PC-3 (cell line): ENCODE measurements around the gene SCAMP3. TPM values are rescaled to one million over a fixed set of nuclear protein-coding genes. Genes with fewer than 3 reads are reported as not detected.
A peak's percentile ranks its signal among the peaks of the same experiment; 100 is the strongest.

Experiments
- ATAC-seq: fragments of 200-7000 bp; cut with Tn5 transposase; 2 replicates; pipeline ENCODE4 v1.9.1; 2020; ENCODE audit warnings: mild to moderate bottlenecking, moderate library complexity
- BruUV-seq: library from RNA; stranded (reverse); fragments of 400-500 nt; replicated peaks from 2 replicates; lab custom pipeline; 2021; lab: Mats Ljungman, UMichigan
- CTCF ChIA-PET: fragments of 300-600 bp; sonication (Branson Sonifier 250); formaldehyde crosslinking; loops from one replicate; lab custom pipeline; 2022; ENCODE audit warnings: antibody characterized with exemption; lab: Charles Lee
- POLR2A ChIA-PET: fragments of 300-600 bp; sonication (Branson Sonifier 250); formaldehyde crosslinking; loops from one replicate; lab custom pipeline; 2022; ENCODE audit warnings: antibody characterized with exemption; ENCODE audit not compliant: unreplicated experiment; lab: Charles Lee
- DNase-seq: peaks from one replicate; pipeline ENCODE4 v3.0.0-alpha.2; 2015
- H2AFZ ChIP-seq: fragments of 300-600 bp; sonication (generic); 2 replicates; pipeline ENCODE4 v1.6.0; 2016; ENCODE audit warnings: antibody characterized with exemption, low read length
- H3F3A ChIP-seq: fragments of 300-600 bp; sonication (generic); one replicate; pipeline ENCODE4 v1.6.0; 2017; ENCODE audit warnings: antibody characterized with exemption, low read length, control low read depth, mild to moderate bottlenecking; ENCODE audit not compliant: unreplicated experiment
- H3K27ac ChIP-seq: fragments of 300-600 bp; sonication (generic); 2 replicates; pipeline ENCODE4 v1.5.1; 2016; ENCODE audit warnings: mild to moderate bottlenecking, low read length
- H3K27me3 ChIP-seq: fragments of 300-600 bp; sonication (generic); 2 replicates; pipeline ENCODE4 v1.6.1; 2016; ENCODE audit warnings: low read length, mixed read lengths
- H3K36me3 ChIP-seq: fragments of 300-600 bp; sonication (generic); 2 replicates; pipeline ENCODE4 v1.6.1; 2016; ENCODE audit warnings: low read depth, mixed run types, low read length, mixed read lengths
- H3K4me1 ChIP-seq: fragments of 300-600 bp; sonication (generic); 2 replicates; pipeline ENCODE4 v1.5.1; 2016; ENCODE audit warnings: low read length; ENCODE audit not compliant: insufficient read depth
- H3K4me2 ChIP-seq: fragments of 300-600 bp; sonication (generic); 2 replicates; pipeline ENCODE4 v1.6.0; 2016; ENCODE audit warnings: low read length
- H3K4me3 ChIP-seq: fragments of 300-600 bp; sonication (generic); 2 replicates; pipeline ENCODE4 v1.5.1; 2016; ENCODE audit warnings: mild to moderate bottlenecking, low read length, mixed read lengths
- H3K79me2 ChIP-seq: fragments of 300-600 bp; sonication (generic); 2 replicates; pipeline ENCODE4 v1.6.1; 2017; ENCODE audit warnings: low read length, mixed read lengths
- H3K9ac ChIP-seq: fragments of 300-600 bp; sonication (generic); 2 replicates; pipeline ENCODE4 v1.6.0; 2016; ENCODE audit warnings: mild to moderate bottlenecking, low read length
- H3K9me2 ChIP-seq: fragments of 300-600 bp; sonication (generic); replicated peaks from 2 replicates; pipeline ENCODE4 v1.6.1; 2016; ENCODE audit warnings: mixed run types, low read length, mixed read lengths
- H3K9me3 ChIP-seq: fragments of 300-600 bp; sonication (generic); 2 replicates; pipeline ENCODE4 v1.6.1; 2016; ENCODE audit warnings: low read length, mixed read lengths
- H4K20me1 ChIP-seq: fragments of 300-600 bp; sonication (generic); 2 replicates; pipeline ENCODE4 v1.6.1; 2016; ENCODE audit warnings: low read length, mixed read lengths
- CTCF ChIP-seq: fragments of 300-600 bp; sonication (generic); conservative IDR thresholded peaks from 2 replicates; pipeline ENCODE4 v1.5.1; 2017; ENCODE audit warnings: antibody characterized with exemption, low read depth, mild to moderate bottlenecking, low read length
- EZH2 ChIP-seq: fragments of 300-600 bp; sonication (generic); IDR thresholded peaks from one replicate; pipeline ENCODE4 v1.6.1; 2017; ENCODE audit warnings: antibody characterized with exemption, mild to moderate bottlenecking, low read length; ENCODE audit not compliant: unreplicated experiment
- EZH2phosphoT487 ChIP-seq: fragments of 300-600 bp; sonication (generic); IDR thresholded peaks from 2 replicates; pipeline ENCODE4 v1.6.1; 2018; ENCODE audit warnings: mild to moderate bottlenecking, antibody characterized with exemption, low read length, borderline replicate concordance
- intact Hi-C: fragments of 100-400 bp; cut with micrococcal nuclease; formaldehyde crosslinking; loops from 2 replicates; pipeline ENCODE4 v1.9.0; 2023
- total RNA-seq: library from RNA; depleted of rRNA; stranded (reverse); fragments of >200 nt; gene quantifications from 2 replicates; pipeline ENCODE4 v1.2.3, GENCODE V29; 2014

The SCAMP3 gene
- total RNA-seq, 1 experiment from 2014 or later, result 219 TPM

DNA sequence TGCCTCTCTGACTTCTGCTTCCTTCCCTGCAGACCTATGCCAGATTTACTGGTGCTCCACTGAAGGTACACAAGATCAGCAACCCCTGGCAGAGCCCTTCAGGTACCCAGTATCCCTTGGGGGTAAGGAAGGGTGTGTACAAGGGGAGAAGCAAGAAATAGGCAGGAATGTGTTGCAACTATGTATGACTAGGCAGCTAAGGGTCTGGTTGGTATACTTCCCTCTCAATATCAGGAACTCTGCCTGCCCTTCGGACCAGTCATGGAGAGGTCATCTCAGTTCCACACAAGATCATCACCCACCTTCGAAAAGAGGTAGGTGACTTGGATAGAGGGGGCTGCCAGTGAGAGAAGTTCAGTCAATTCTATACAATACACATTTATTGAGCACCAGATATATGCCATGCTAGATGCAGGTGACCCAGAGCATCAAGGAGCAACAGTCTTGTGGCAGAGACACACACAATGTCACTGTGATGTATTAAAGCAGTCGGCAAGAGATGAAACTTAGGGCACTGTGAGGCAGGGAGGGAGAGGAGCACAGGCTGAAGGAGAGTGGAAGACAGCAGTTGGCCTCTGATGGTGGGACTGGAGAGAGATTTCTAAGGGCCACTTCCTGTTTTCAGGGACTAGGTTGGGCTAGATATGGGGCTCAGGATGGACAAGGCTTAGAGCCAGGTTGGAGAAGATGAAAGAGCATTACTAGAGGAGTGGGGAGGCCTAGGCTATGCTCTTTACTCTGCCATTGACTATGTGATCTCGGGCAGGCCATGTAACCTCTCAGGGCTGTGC is 51.7 kb downstream of the SCAMP3 start:
- Histone ChIP-seq H3K36me3 (no peaks in the 10 kb centered on the region; the same call in 1 of the 2 replicates), H3K9ac (no peak overlapping the region), H3K4me1 (peaks cover 26% of the 10 kb centered on the region), H3K4me3 (peak overlapping the region; percentile 98; the same call in 1 of the 2 replicates), H2AFZ (no peak overlapping the region), H4K20me1 (no peaks in the 10 kb centered on the region), H3K79me2 (peaks cover 12% of the 10 kb centered on the region), H3K27ac (no peak overlapping the region), H3K27me3 (no peaks in the 10 kb centered on the region), H3K9me3 (no peaks in the 10 kb centered on the region), H3K9me2 (no peaks in the 10 kb centered on the region), H3F3A (no peaks in the 10 kb centered on the region), H3K4me2 (peak overlapping the region; percentile 95)
- TF ChIP-seq CTCF (no peak), EZH2 (no peak), EZH2phosphoT487 (no peak)
- CTCF ChIA-PET, result no interaction called here
- no TSS peak for BruUV-seq
- ATAC-seq (no peak), DNase-seq (no peak)
- intact Hi-C loops, result no loop called here
- POLR2A ChIA-PET, result no interaction called here

- DNase-seq (no peak), ATAC-seq (no peak)
- H3K9me2 ChIP-seq, result no peaks in the 10 kb centered on the region
- no peaks in the 10 kb centered on the region; the same call in 1 of the 2 replicates for H3K36me3 ChIP-seq
- TSS peak; percentile 85 for BruUV-seq
- H2AFZ ChIP-seq, result peak overlapping the region; percentile 92
- peaks cover 12% of the 10 kb centered on the region for H3K79me2 ChIP-seq
- no peaks in the 10 kb centered on the region for H3F3A ChIP-seq
- TF ChIP-seq EZH2phosphoT487, result no peak
- no peak for TF ChIP-seq CTCF
- no peak for TF ChIP-seq EZH2
- no peaks in the 10 kb centered on the region for H3K27me3 ChIP-seq
- POLR2A ChIA-PET, result interaction anchor here (0.6 to 0.7 kb wide), 2 partner anchors 33 to 54 kb away, joined by 3 read pairs; no protein-coding TSS in a partner anchor
- CTCF ChIA-PET, result interaction anchor here (1.0 to 1.2 kb wide), 2 partner anchors 36 to 52 kb away, joined by 4 read pairs; partner anchors contain the start of gene KRTCAP2
- H3K9me3 ChIP-seq, result no peaks in the 10 kb centered on the region
- intact Hi-C loops, result loop anchor here (5.0 kb wide), 1 partner anchor 33 kb away; a partner anchor contains a TSS
- H3K4me3 ChIP-seq, result peak overlapping the region; percentile 98
- no peaks in the 10 kb centered on the region for H4K20me1 ChIP-seq
- peaks cover 26% of the 10 kb centered on the region for H3K4me1 ChIP-seq
- peak overlapping the region; percentile 98 for H3K9ac ChIP-seq
- H3K27ac ChIP-seq, result peak overlapping the region; percentile 90
- peak overlapping the region; percentile 95 for H3K4me2 ChIP-seq
Measured at GRCh38 chr1:155209312-155209721, 52.8 kb downstream of the SCAMP3 start.
